ENCODE data around the gene JAGN1.
"Not testable (repeated sequence)": the region's sequence is repeated elsewhere in the genome, so short reads cannot be mapped to it uniquely, and the experiment has no call there.

JAGN1 gene

GRCh38 chr3:9890249-9891071 is at the start of gene JAGN1:
JAGN1 (plus strand) TSS chr3:9890610; CDS start chr3:9890723, 113 bp downstream.
- Mint-ChIP-seq H3K27me3 (no peaks in the 10 kb centered on the region), H3K9me3 (peaks cover 5 to 7% of the 10 kb centered on the region in 2 donors), H3K4me3 (peak within 1 kb of the TSS; percentile 98 to 99), H3K27ac (peak within 1 kb of the TSS; percentile 100), H3K36me3 (peaks cover 30 to 34% of the 10 kb centered on the region in 2 donors), H3K4me1 (peaks cover 32 to 40% of the 10 kb centered on the region in 2 donors)
- ATAC-seq (replicated peaks) (peak; percentile 85 to 87), DNase-seq (peak; percentile 84)

- Mint-ChIP-seq H3K27me3 (no peaks in the 10 kb centered on the region), H3K36me3 (peaks cover 31 to 32% of the 10 kb centered on the region in 2 donors), H3K4me3 (no peak overlapping the region)
Observed at GRCh38 chr3:9841015-9841414, 49.4 kb upstream of the JAGN1 start.

GRCh38 chr3:9843715-9844438 is 46.5 kb upstream of the JAGN1 start, which contains the start of gene RPUSD3:
RPUSD3 (minus strand) TSS chr3:9844008; CDS start chr3:9843990, 18 bp downstream.
- Mint-ChIP-seq H3K36me3 (peaks cover 22 to 24% of the 10 kb centered on the region in 2 donors), H3K4me1 (peaks cover 13 to 31% of the 10 kb centered on the region in 2 donors), H3K4me3 (peak within 1 kb of the TSS; percentile 99 to 100), H3K27ac (peak within 1 kb of the TSS; percentile 97), H3K9me3 (no peaks in the 10 kb centered on the region), H3K27me3 (no peaks in the 10 kb centered on the region)
- ATAC-seq (replicated peaks), result peak; percentile 98 to 99
- peak; percentile 93 for DNase-seq

More at GRCh38 chr3:9841015-9841414, 49.4 kb upstream of the JAGN1 start:
- H3K4me1 Mint-ChIP-seq, result peaks cover 13 to 31% of the 10 kb centered on the region in 2 donors
- DNase-seq, result no peak
- H3K9me3 Mint-ChIP-seq, result no peaks in the 10 kb centered on the region
- ATAC-seq (replicated peaks), result no peak
- peak overlapping the region; percentile 67 for H3K27ac Mint-ChIP-seq

GRCh38 chr3:9846231-9846630 is 44.2 kb upstream of the JAGN1 start:
- no peak overlapping the region for H3K4me3 Mint-ChIP-seq
- H3K27me3 Mint-ChIP-seq, result peaks cover 0 to 4% of the 10 kb centered on the region in 2 donors
- DNase-seq (no peak), ATAC-seq (replicated peaks) (no peak)
- peaks cover 13 to 31% of the 10 kb centered on the region in 2 donors for H3K4me1 Mint-ChIP-seq
- no peaks in the 10 kb centered on the region for H3K9me3 Mint-ChIP-seq
- H3K27ac Mint-ChIP-seq, result no peak overlapping the region
- peaks cover 14 to 15% of the 10 kb centered on the region in 2 donors for H3K36me3 Mint-ChIP-seq

GRCh38 chr3:9846931-9847488 is 43.4 kb upstream of the JAGN1 start:
- H3K4me3 Mint-ChIP-seq, result no peak overlapping the region
- DNase-seq, result no peak
- peaks cover 10 to 28% of the 10 kb centered on the region in 2 donors for H3K4me1 Mint-ChIP-seq
- H3K36me3 Mint-ChIP-seq, result peaks cover 6 to 10% of the 10 kb centered on the region in 2 donors
- H3K9me3 Mint-ChIP-seq, result no peaks in the 10 kb centered on the region
- H3K27me3 Mint-ChIP-seq, result peaks cover 0 to 9% of the 10 kb centered on the region in 2 donors
- H3K27ac Mint-ChIP-seq, result no peak overlapping the region
- no peak for ATAC-seq (replicated peaks)

GRCh38 chr3:9847870-9848269 is 42.5 kb upstream of the JAGN1 start:
- H3K27me3 Mint-ChIP-seq; H3K36me3 Mint-ChIP-seq; H3K9me3 Mint-ChIP-seq; DNase-seq; H3K4me3 Mint-ChIP-seq; ATAC-seq (replicated peaks); H3K27ac Mint-ChIP-seq: not testable (repeated sequence)
- peaks cover 4 to 19% of the 10 kb centered on the region in 2 donors for H3K4me1 Mint-ChIP-seq

- not testable (repeated sequence) for H3K4me1 Mint-ChIP-seq; H3K36me3 Mint-ChIP-seq; H3K9me3 Mint-ChIP-seq; ATAC-seq (replicated peaks); H3K27ac Mint-ChIP-seq; H3K4me3 Mint-ChIP-seq; DNase-seq
- H3K27me3 Mint-ChIP-seq, result peaks cover 0 to 13% of the 10 kb centered on the region in 2 donors
Observed at GRCh38 chr3:9848860-9849259, 41.5 kb upstream of the JAGN1 start.

GRCh38 chr3:9851383-9851782 is 39.0 kb upstream of the JAGN1 start:
- ATAC-seq (replicated peaks); H3K36me3 Mint-ChIP-seq; H3K9me3 Mint-ChIP-seq; H3K4me1 Mint-ChIP-seq; H3K27ac Mint-ChIP-seq; DNase-seq; H3K4me3 Mint-ChIP-seq: not testable (repeated sequence)
- H3K27me3 Mint-ChIP-seq, result peaks cover 0 to 17% of the 10 kb centered on the region in 2 donors

- H3K27me3 Mint-ChIP-seq, result peaks cover 0 to 17% of the 10 kb centered on the region in 2 donors
- not testable (repeated sequence) for H3K4me1 Mint-ChIP-seq; ATAC-seq (replicated peaks); H3K36me3 Mint-ChIP-seq; H3K9me3 Mint-ChIP-seq; H3K4me3 Mint-ChIP-seq; DNase-seq; H3K27ac Mint-ChIP-seq
Observed at GRCh38 chr3:9851926-9852325, 38.5 kb upstream of the JAGN1 start.

GRCh38 chr3:9852528-9852927 is 37.9 kb upstream of the JAGN1 start:
- Mint-ChIP-seq H3K27me3 (peaks cover 0 to 17% of the 10 kb centered on the region in 2 donors), H3K9me3 (no peaks in the 10 kb centered on the region)
- ATAC-seq (replicated peaks), result no peak

GRCh38 chr3:9854291-9854940 is 36.0 kb upstream of the JAGN1 start:
- H3K4me1 Mint-ChIP-seq; DNase-seq; H3K27ac Mint-ChIP-seq; ATAC-seq (replicated peaks); H3K9me3 Mint-ChIP-seq; H3K36me3 Mint-ChIP-seq; H3K4me3 Mint-ChIP-seq: not testable (repeated sequence)
- H3K27me3 Mint-ChIP-seq, result peaks cover 0 to 17% of the 10 kb centered on the region in 2 donors

More at GRCh38 chr3:9852528-9852927, 37.9 kb upstream of the JAGN1 start:
- no peak for DNase-seq
- Mint-ChIP-seq H3K36me3 (no peaks in the 10 kb centered on the region), H3K4me1 (peaks cover 0 to 2% of the 10 kb centered on the region in 2 donors), H3K27ac (no peak overlapping the region), H3K4me3 (no peak overlapping the region)

GRCh38 chr3:9855594-9855993 is 34.8 kb upstream of the JAGN1 start:
- Mint-ChIP-seq H3K4me3 (no peak overlapping the region), H3K36me3 (no peaks in the 10 kb centered on the region), H3K9me3 (no peaks in the 10 kb centered on the region), H3K27ac (no peak overlapping the region), H3K27me3 (peaks cover 0 to 17% of the 10 kb centered on the region in 2 donors), H3K4me1 (peaks cover 0 to 2% of the 10 kb centered on the region in 2 donors)
- DNase-seq, result no peak
- ATAC-seq (replicated peaks), result no peak

GRCh38 chr3:9859530-9860025 is 30.8 kb upstream of the JAGN1 start:
- Mint-ChIP-seq H3K36me3 (no peaks in the 10 kb centered on the region), H3K27ac (no peak overlapping the region), H3K27me3 (peaks cover 9 to 16% of the 10 kb centered on the region in 2 donors), H3K4me1 (peaks cover 5 to 6% of the 10 kb centered on the region in 2 donors), H3K4me3 (no peak overlapping the region), H3K9me3 (no peaks in the 10 kb centered on the region)
- no peak for ATAC-seq (replicated peaks)
- DNase-seq, result no peak

All from stimulated activated naive B cell treated with anti-CD40 and anti-IgM and Interleukin-4, amounts not matched to agents 10 μg/mL and 1 μg/mL and 100 μg/mL, for 72 hours (primary cell).